K562 (cell line): Measurements from ENCODE around the gene SLC25A20. TPM values are rescaled to one million over a fixed set of nuclear protein-coding genes. Genes with fewer than 3 reads are reported as not detected.

Source experiments
- ATAC-seq: fragments of 200-7000 bp; cut with Tn5 transposase; 3 replicates; pipeline ENCODE4 v1.9.1; 2020; ENCODE audit warnings: moderate library complexity
- BruUV-seq: library from RNA; stranded (reverse); fragments of 400-500 nt; replicated peaks from 2 replicates; lab custom pipeline; 2021; lab: Mats Ljungman, UMichigan
- CTCF ChIA-PET: fragments of 300-600 bp; formaldehyde crosslinking; extraction: SDS; loops from one replicate; lab custom pipeline; 2021; ENCODE audit warnings: low intra/inter-chr PET ratio; lab: Yijun Ruan, JAX
- POLR2A ChIA-PET: fragments of 300-600, 350-650 bp; sonication (Branson Sonifier 250); formaldehyde crosslinking; extraction: SDS; loops from one replicate; lab custom pipeline; 2021; ENCODE audit warnings: antibody characterized with exemption, inconsistent platforms; lab: Yijun Ruan, JAX
- DNase-seq, 4 experiments: peaks; one replicate each; pipeline versions ENCODE4 v3.0.0 to v3.0.0-alpha.2; 2011 to 2018; ENCODE audit warnings: low spot score in 3 of 4, mixed read lengths in 3 of 4; ENCODE audit errors: extremely low read depth in 1 of 4
- FAIRE-seq: peaks from 2 replicates; lab custom pipeline; 2011; peaks lifted over from hg19 to GRCh38; lab: Jason Lieb, UNC
- H2AFZ ChIP-seq: 2 replicates; pipeline ENCODE4 v1.6.0; 2011; ENCODE audit warnings: low read depth, low read length, control low read depth, inconsistent platforms
- H3K27ac ChIP-seq: fragments of 200-600 bp; 3 replicates; pipeline ENCODE4 v1.8.0; 2011; ENCODE audit warnings: low read depth, mild to moderate bottlenecking, control low read depth, inconsistent platforms, low read length, moderate library complexity, mixed read lengths; ENCODE audit errors: extremely low read depth
- H3K27me3 ChIP-seq, 2 experiments: fragments of 300-600 bp in 1 of 2; 2 replicates in 1 of 2; 3 replicates in 1 of 2; pipeline versions ENCODE4 v1.6.0 to v1.8.0; 2011; ENCODE audit warnings: inconsistent platforms in 2 of 2, low read length in 2 of 2, mild to moderate bottlenecking in 1 of 2, mixed read lengths in 1 of 2, moderate library complexity in 1 of 2; ENCODE audit not compliant: control insufficient read depth in 2 of 2, insufficient read depth in 2 of 2
- H3K36me3 ChIP-seq: fragments of 300-600 bp; 3 replicates; pipeline ENCODE4 v1.8.0; 2011; ENCODE audit warnings: mild to moderate bottlenecking, low read length, inconsistent platforms; ENCODE audit not compliant: control insufficient read depth, insufficient read depth
- H3K4me1 ChIP-seq, 2 experiments: fragments of 200-600 bp in 1 of 2; replicated peaks in 1 of 2; 2 replicates in 1 of 2; 3 replicates in 1 of 2; pipeline versions ENCODE4 v1.5.1 to v1.8.0; 2011; ENCODE audit warnings: inconsistent platforms in 2 of 2, low read length in 2 of 2, mild to moderate bottlenecking in 1 of 2, mixed read lengths in 1 of 2, moderate library complexity in 1 of 2; ENCODE audit not compliant: control insufficient read depth in 2 of 2, insufficient read depth in 2 of 2
- H3K4me2 ChIP-seq: 2 replicates; pipeline ENCODE4 v1.6.1; 2011; ENCODE audit warnings: low read length, control low read depth, inconsistent platforms, mixed read lengths; ENCODE audit not compliant: insufficient read depth
- H3K4me3 ChIP-seq: fragments of 200-600 bp; sonication (generic), shearing (Covaris generic); 2 replicates; pipeline ENCODE4 v1.5.1; 2016; ENCODE audit warnings: control low read depth, inconsistent platforms
- H3K79me2 ChIP-seq: fragments of 200-600 bp; 3 replicates; pipeline ENCODE4 v1.8.0; 2011; ENCODE audit warnings: low read length, inconsistent platforms; ENCODE audit not compliant: control insufficient read depth, insufficient read depth
- H3K9ac ChIP-seq, 2 experiments: 2 replicates each; pipeline versions ENCODE4 v1.6.0 to v1.6.1; 2011; ENCODE audit warnings: low read depth in 2 of 2, low read length in 2 of 2, control low read depth in 1 of 2, inconsistent platforms in 1 of 2, mild to moderate bottlenecking in 1 of 2, mixed read lengths in 1 of 2; ENCODE audit not compliant: insufficient read depth in 1 of 2
- H3K9me1 ChIP-seq: one replicate; pipeline ENCODE4 v1.6.0; 2011; ENCODE audit warnings: inconsistent platforms, mild to moderate bottlenecking, low read length, moderate library complexity; ENCODE audit not compliant: control insufficient read depth, insufficient read depth
- H3K9me3 ChIP-seq: replicated peaks from 2 replicates; pipeline ENCODE4 v1.5.1; 2011; ENCODE audit warnings: low read depth, low read length, inconsistent platforms; ENCODE audit not compliant: control insufficient read depth, insufficient read depth
- H4K20me1 ChIP-seq: replicated peaks from 2 replicates; pipeline ENCODE4 v1.6.1; 2011; ENCODE audit warnings: low read length, inconsistent platforms, mixed read lengths; ENCODE audit not compliant: control insufficient read depth, insufficient read depth
- DACH1 ChIP-seq: fragments of 450-650 bp; IDR thresholded peaks from 2 replicates; pipeline ENCODE4 v1.6.1; 2018; ENCODE audit not compliant: partially characterized antibody
- DIDO1 ChIP-seq: fragments of 450-650 bp; IDR thresholded peaks from 2 replicates; pipeline ENCODE4 v1.6.1; 2016; ENCODE audit warnings: low read depth, missing biosample characterization, missing genetic modification characterization
- EGR1 ChIP-seq: fragments of 450-650 bp; conservative IDR thresholded peaks from 2 replicates; pipeline ENCODE4 v1.6.1; 2017; ENCODE audit warnings: mild to moderate bottlenecking
- KLF16 ChIP-seq: IDR thresholded peaks from 2 replicates; pipeline ENCODE4 v1.6.1; 2016; ENCODE audit warnings: antibody characterized with exemption
- MCM7 ChIP-seq, 2 experiments: fragments of 450-650 bp; IDR thresholded peaks; 2 replicates each; pipeline ENCODE4 v1.6.1; 2016 to 2018
- NFIC ChIP-seq: fragments of 450-650 bp; IDR thresholded peaks from 2 replicates; pipeline ENCODE4 v1.6.1; 2017; ENCODE audit warnings: mild to moderate bottlenecking, inconsistent platforms
- NFIX ChIP-seq: fragments of 250-450 bp; sonication (Bioruptor Pico); IDR thresholded peaks from 2 replicates; pipeline ENCODE4 v1.4.0; 2020; ENCODE audit warnings: low read depth, mild to moderate bottlenecking, moderate library complexity
- PTTG1 ChIP-seq: fragments of 450-650 bp; IDR thresholded peaks from 2 replicates; pipeline ENCODE4 v1.6.1; 2016; ENCODE audit warnings: low read depth, mild to moderate bottlenecking, missing genetic modification characterization, missing compliant biosample characterization
- RBM34 ChIP-seq: fragments of 200-400 bp; formaldehyde crosslinking; IDR thresholded peaks from 2 replicates; pipeline ENCODE4 v1.6.1; 2018; ENCODE audit warnings: low read length, borderline replicate concordance; ENCODE audit not compliant: insufficient read depth
- RNF2 ChIP-seq: sonication (generic); IDR thresholded peaks from 2 replicates; pipeline ENCODE4 v1.6.1; 2016
- SIN3A ChIP-seq, 2 experiments: fragments of 150-350 bp in 1 of 2; IDR thresholded peaks; 2 replicates each; pipeline ENCODE4 v1.6.1; 2011 to 2016; ENCODE audit warnings: borderline replicate concordance in 2 of 2, low read depth in 2 of 2, low read length in 2 of 2, mild to moderate bottlenecking in 2 of 2, moderate library complexity in 2 of 2; ENCODE audit not compliant: control insufficient read depth in 1 of 2
- SMAD2 ChIP-seq: fragments of 150-350 bp; IDR thresholded peaks from 2 replicates; pipeline ENCODE4 v1.6.1; 2014; ENCODE audit warnings: low read depth, mild to moderate bottlenecking, low read length
- ZNF140 ChIP-seq: fragments of 250-450 bp; sonication (Bioruptor Pico); IDR thresholded peaks from 2 replicates; pipeline ENCODE4 v1.8.0; 2021; ENCODE audit warnings: moderate library complexity, mild to moderate bottlenecking, inconsistent platforms
- ZNF280A ChIP-seq: fragments of 450-650 bp; IDR thresholded peaks from 2 replicates; pipeline ENCODE4 v1.6.1; 2018; ENCODE audit warnings: mild to moderate bottlenecking, low read depth; ENCODE audit not compliant: partially characterized antibody
- WGBS: fragments of 100-300 bp; shearing (Covaris generic); methylation state at CpG from one replicate; pipeline ENCODE4 v1.1.6; 2016; ENCODE audit warnings: low coverage, mixed read lengths; ENCODE audit not compliant: insufficient coverage; ENCODE audit errors: missing lambda C conversion rate; 5-methylcytosine and 5-hydroxymethylcytosine counted together
- in situ Hi-C: fragments of 300-500 bp; cut with MboI; formaldehyde crosslinking; loops from 4 replicates; pipeline ENCODE4 v1.15.0; 2018; ENCODE audit warnings: inconsistent platforms, mixed read lengths
- intact Hi-C: fragments of 100-400 bp; cut with micrococcal nuclease; formaldehyde crosslinking; loops from 2 replicates; pipeline ENCODE4 v1.14.2; 2022
- polyA plus RNA-seq, 8 experiments: library from polyadenylated mRNA; depleted of rRNA in 4 of 8; stranded (reverse) in 5 of 8; unstranded in 3 of 8; fragments of >200 nt; fragmentation: Nextera tagmentation in 2 of 8; fragmentation: Illumina TruSeq in 1 of 8; extraction: Ambion mirVana in 2 of 8; extraction: Trizol in 1 of 8; gene quantifications; 2 replicates each; pipeline versions ENCODE4 v1.2.1 to v1.2.3, GENCODE V29; 2011 to 2014; ENCODE audit warnings: inconsistent platforms in 1 of 8, missing spikeins in 1 of 8
- total RNA-seq, 7 experiments: library from RNA; depleted of rRNA in 6 of 7; stranded (reverse); fragments of >200 nt in 6 of 7; fragmentation: Illumina TruSeq in 2 of 7; extraction: Trizol in 2 of 7; gene quantifications; 2 replicates each; pipeline versions ENCODE4 v1.2.1 to v1.2.3, GENCODE V29; 2011 to 2021; ENCODE audit warnings: low replicate concordance in 1 of 7
- TF ChIP-seq, protein P1 (sequence below): fragments of 250-450 bp; sonication (Bioruptor Pico); IDR thresholded peaks from 2 replicates; pipeline ENCODE4 v1.4.0; 2020; ENCODE audit warnings: mild to moderate bottlenecking, moderate library complexity

The SLC25A20 gene
- total and polyA plus RNA-seq, 9 of the 15 experiments (the other 6 are each of a cell fraction or from before 2014, with no cell fraction given) = 14.3 to 48.1 (median 21.6) TPM

DNA sequence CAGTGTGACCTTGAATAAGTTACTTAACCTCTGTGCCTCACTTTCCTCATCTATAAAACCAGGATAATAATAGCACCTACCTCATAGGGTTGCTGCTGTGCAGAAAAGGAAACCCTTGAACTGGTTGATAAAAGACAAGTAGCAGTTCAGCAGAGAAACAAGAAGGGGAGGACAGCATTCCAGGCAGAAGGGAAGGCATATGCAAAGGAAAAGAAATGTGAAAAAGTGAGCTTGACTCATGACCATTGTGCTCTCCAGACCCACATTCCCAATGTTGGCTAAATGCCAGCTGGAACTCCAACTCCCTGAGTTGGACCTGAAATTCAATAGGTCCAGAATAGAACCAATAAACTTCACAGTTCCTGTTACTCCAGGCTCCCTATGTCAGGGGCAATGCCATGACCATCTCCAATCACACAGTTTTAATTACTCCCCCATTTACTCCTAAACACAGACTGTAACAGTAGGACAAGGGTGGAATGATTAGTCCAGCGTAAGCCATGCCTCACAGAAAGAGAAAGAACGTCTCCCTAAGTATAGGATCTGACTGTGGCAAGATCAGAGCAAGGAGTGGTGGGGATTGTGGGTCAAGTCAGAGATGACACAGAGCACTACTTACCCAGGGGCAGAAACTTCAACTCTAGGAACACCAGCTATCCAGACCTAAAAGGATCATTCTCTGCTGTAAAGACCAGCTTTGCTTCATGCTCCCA is 77.9 kb downstream of the SLC25A20 start:
- H4K20me1 ChIP-seq = no peaks in the 10 kb centered on the region
- ChIA-PET POLR2A (interaction anchor here (0.7 kb wide), 1 partner anchor 7 kb away, joined by 3 read pairs; no protein-coding TSS in a partner anchor), CTCF (no interaction called here)
- FAIRE-seq = no peak
- H2AFZ ChIP-seq = no peak overlapping the region
- intact Hi-C loops = no loop called here
- ATAC-seq = no peak
- H3K79me2 ChIP-seq = peaks cover 20% of the 10 kb centered on the region
- no peak for DNase-seq
- no peak for TF ChIP-seq DIDO1 (tag)
- TF ChIP-seq EGR1 = no peak
- no peak for TF ChIP-seq RBM34
- TF ChIP-seq, protein P1, sequence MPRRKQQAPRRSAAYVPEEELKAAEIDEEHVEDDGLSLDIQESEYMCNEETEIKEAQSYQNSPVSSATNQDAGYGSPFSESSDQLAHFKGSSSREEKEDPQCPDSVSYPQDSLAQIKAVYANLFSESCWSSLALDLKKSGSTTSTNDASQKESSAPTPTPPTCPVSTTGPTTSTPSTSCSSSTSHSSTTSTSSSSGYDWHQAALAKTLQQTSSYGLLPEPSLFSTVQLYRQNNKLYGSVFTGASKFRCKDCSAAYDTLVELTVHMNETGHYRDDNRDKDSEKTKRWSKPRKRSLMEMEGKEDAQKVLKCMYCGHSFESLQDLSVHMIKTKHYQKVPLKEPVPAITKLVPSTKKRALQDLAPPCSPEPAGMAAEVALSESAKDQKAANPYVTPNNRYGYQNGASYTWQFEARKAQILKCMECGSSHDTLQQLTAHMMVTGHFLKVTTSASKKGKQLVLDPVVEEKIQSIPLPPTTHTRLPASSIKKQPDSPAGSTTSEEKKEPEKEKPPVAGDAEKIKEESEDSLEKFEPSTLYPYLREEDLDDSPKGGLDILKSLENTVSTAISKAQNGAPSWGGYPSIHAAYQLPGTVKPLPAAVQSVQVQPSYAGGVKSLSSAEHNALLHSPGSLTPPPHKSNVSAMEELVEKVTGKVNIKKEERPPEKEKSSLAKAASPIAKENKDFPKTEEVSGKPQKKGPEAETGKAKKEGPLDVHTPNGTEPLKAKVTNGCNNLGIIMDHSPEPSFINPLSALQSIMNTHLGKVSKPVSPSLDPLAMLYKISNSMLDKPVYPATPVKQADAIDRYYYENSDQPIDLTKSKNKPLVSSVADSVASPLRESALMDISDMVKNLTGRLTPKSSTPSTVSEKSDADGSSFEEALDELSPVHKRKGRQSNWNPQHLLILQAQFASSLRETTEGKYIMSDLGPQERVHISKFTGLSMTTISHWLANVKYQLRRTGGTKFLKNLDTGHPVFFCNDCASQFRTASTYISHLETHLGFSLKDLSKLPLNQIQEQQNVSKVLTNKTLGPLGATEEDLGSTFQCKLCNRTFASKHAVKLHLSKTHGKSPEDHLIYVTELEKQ (CRISPR knock-in tag) = no peak
- TF ChIP-seq NFIX (CRISPR knock-in tag) = 0 out of 2 replicates have a peak, but pooled peaks have one; percentile 27
- TF ChIP-seq SMAD2 = no peak
- no peak for TF ChIP-seq PTTG1 (tag)
- peak; percentile 82 for TF ChIP-seq NFIC
- no peak for TF ChIP-seq ZNF280A
- no peak for TF ChIP-seq RNF2
- TF ChIP-seq ZNF140 (CRISPR knock-in tag) = no peak
- no peak for TF ChIP-seq SIN3A (IDR thresholded peaks at IDR 0.05; ENCODE audit: borderline replicate concordance in 2 of 2, control insufficient read depth in 1 of 2, low read depth in 2 of 2, low read length in 2 of 2)
- TF ChIP-seq KLF16 = no peak
- TF ChIP-seq DACH1 = no peak
- TF ChIP-seq MCM7 (IDR thresholded peaks at IDR 0.05) = no peak
- H3K4me2 ChIP-seq = no peak overlapping the region
- WGBS = 50% methylated on average over 2 of the region's 2 CpGs
- BruUV-seq = no TSS peak
- no peaks in the 10 kb centered on the region for H3K27me3 ChIP-seq
- H3K36me3 ChIP-seq = peaks cover 3% of the 10 kb centered on the region; the same call in 1 of the 3 replicates
- no peak overlapping the region for H3K9ac ChIP-seq
- no peaks in the 10 kb centered on the region; a peak in 1 of 5 replicates for H3K4me1 ChIP-seq
- H3K4me3 ChIP-seq = no peak overlapping the region
- no peaks in the 10 kb centered on the region for H3K9me3 ChIP-seq
- in situ Hi-C loops = no loop called here
- no peaks in the 10 kb centered on the region for H3K9me1 ChIP-seq
- H3K27ac ChIP-seq = no peak overlapping the region
